HEK293T (cell line): ENCODE measurements around the gene HELT.

ENCODE experiments used
- CTCF ChIA-PET: fragments of 350-600 bp; formaldehyde crosslinking; extraction: SDS; loops from one replicate; lab custom pipeline; 2021; ENCODE audit warnings: antibody characterized with exemption, inconsistent platforms; lab: Yijun Ruan, JAX
- POLR2A ChIA-PET: fragments of 350-600 bp; formaldehyde crosslinking; extraction: SDS; loops from one replicate; lab custom pipeline; 2020; ENCODE audit warnings: antibody characterized with exemption, inconsistent platforms; lab: Yijun Ruan, JAX
- DNase-seq: peaks from one replicate; pipeline ENCODE4 v3.0.0; 2012; ENCODE audit warnings: mixed read lengths; ENCODE audit errors: extremely low spot score
- ARNT ChIP-seq: fragments of 450-650 bp; IDR thresholded peaks from 2 replicates; pipeline ENCODE4 v1.6.1; 2017; ENCODE audit warnings: mild to moderate bottlenecking
- BHLHE40 ChIP-seq: fragments of 450-650 bp; IDR thresholded peaks from 2 replicates; pipeline ENCODE4 v1.6.1; 2016; ENCODE audit warnings: mild to moderate bottlenecking, moderate library complexity, borderline replicate concordance
- CTBP1 ChIP-seq: fragments of 450-650 bp; IDR thresholded peaks from 2 replicates; pipeline ENCODE4 v1.6.1; 2016; ENCODE audit warnings: borderline replicate concordance
- ELF4 ChIP-seq: fragments of 450-650 bp; IDR thresholded peaks from 2 replicates; pipeline ENCODE4 v1.6.1; 2017; ENCODE audit warnings: antibody characterized with exemption
- FOXA1 ChIP-seq: fragments of 450-650 bp; IDR thresholded peaks from 2 replicates; pipeline ENCODE4 v1.6.1; 2016; ENCODE audit warnings: mild to moderate bottlenecking
- FOXK2 ChIP-seq: fragments of 450-650 bp; IDR thresholded peaks from 2 replicates; pipeline ENCODE4 v1.6.1; 2016; ENCODE audit warnings: mild to moderate bottlenecking
- FOXM1 ChIP-seq: fragments of 450-650 bp; IDR thresholded peaks from 2 replicates; pipeline ENCODE4 v1.6.1; 2017; ENCODE audit warnings: mild to moderate bottlenecking, borderline replicate concordance
- HDGF ChIP-seq: fragments of 450-650 bp; IDR thresholded peaks from 2 replicates; pipeline ENCODE4 v1.6.1; 2017; ENCODE audit warnings: antibody characterized with exemption, borderline replicate concordance
- L3MBTL2 ChIP-seq: fragments of 450-650 bp; conservative IDR thresholded peaks from 2 replicates; pipeline ENCODE4 v1.6.1; 2016; ENCODE audit warnings: mild to moderate bottlenecking
- LEF1 ChIP-seq: fragments of 450-650 bp; IDR thresholded peaks from 2 replicates; pipeline ENCODE4 v1.6.1; 2017; ENCODE audit warnings: mild to moderate bottlenecking, borderline replicate concordance
- NFRKB ChIP-seq: fragments of 450-650 bp; IDR thresholded peaks from 2 replicates; pipeline ENCODE4 v1.6.1; 2016; ENCODE audit warnings: mild to moderate bottlenecking, moderate library complexity
- SP1 ChIP-seq: fragments of 450-650 bp; IDR thresholded peaks from 2 replicates; pipeline ENCODE4 v1.6.1; 2017
- SUZ12 ChIP-seq: fragments of 450-650 bp; IDR thresholded peaks from 2 replicates; pipeline ENCODE4 v1.6.1; 2016; ENCODE audit warnings: mild to moderate bottlenecking
- TARDBP ChIP-seq: fragments of 450-650 bp; IDR thresholded peaks from 2 replicates; pipeline ENCODE4 v1.6.1; 2016
- ZNF384 ChIP-seq: fragments of 450-650 bp; IDR thresholded peaks from 2 replicates; pipeline ENCODE4 v1.6.1; 2016
- TF ChIP-seq, protein P1 (sequence below): fragments of 450-650 bp; IDR thresholded peaks from 2 replicates; pipeline ENCODE4 v1.6.1; 2016

Gene HELT

DNA sequence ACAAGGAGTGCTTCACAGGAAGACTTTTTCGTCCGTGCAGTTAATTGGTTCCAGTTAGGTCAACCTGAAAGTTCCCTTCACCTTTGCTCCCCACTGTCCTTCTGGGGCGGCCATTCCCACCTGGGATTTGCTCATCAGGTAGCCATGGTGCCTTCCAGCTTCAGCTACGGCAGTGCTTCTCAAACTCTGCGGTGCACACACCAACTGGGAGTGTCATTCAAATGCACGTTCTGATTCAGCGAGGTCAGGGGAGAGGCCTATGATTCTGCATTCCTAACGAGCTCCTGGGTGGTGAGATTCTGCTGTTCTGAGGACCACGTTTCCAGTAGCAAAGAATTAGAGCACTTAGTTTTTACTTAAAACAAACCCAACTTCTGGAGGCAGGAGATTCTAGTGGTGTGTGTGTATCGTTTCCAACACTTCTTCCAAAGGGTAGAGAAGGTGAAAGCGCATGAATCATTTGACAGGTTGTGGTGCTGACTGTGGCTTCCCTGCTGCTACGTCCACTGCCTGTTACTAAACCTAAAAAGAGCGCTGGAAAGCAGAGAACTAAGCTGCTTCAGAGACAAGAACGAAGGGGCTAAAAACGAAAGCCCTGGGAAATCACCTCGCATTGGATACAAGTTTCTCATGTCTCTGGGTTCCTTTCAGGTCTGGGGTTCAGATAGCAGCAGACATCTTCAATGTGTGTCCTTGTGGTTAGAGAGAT lies 4.7 kb upstream of the HELT start:
- no peak for DNase-seq
- CTCF ChIA-PET = no interaction called here
- POLR2A ChIA-PET = interaction anchor here (1.2 kb wide), 1 partner anchor 8 kb away, joined by 3 read pairs; no protein-coding TSS in a partner anchor
- TF ChIP-seq SUZ12 (no peak), ZNF384 (no peak), FOXK2 (no peak), LEF1 (no peak), NFRKB (no peak), SP1 (no peak), FOXM1 (no peak), L3MBTL2 (no peak), HDGF (no peak), ELF4 (no peak), BHLHE40 (no peak), CTBP1 (no peak)
- TF ChIP-seq, protein P1, sequence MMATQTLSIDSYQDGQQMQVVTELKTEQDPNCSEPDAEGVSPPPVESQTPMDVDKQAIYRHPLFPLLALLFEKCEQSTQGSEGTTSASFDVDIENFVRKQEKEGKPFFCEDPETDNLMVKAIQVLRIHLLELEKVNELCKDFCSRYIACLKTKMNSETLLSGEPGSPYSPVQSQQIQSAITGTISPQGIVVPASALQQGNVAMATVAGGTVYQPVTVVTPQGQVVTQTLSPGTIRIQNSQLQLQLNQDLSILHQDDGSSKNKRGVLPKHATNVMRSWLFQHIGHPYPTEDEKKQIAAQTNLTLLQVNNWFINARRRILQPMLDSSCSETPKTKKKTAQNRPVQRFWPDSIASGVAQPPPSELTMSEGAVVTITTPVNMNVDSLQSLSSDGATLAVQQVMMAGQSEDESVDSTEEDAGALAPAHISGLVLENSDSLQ = no peak

DNA sequence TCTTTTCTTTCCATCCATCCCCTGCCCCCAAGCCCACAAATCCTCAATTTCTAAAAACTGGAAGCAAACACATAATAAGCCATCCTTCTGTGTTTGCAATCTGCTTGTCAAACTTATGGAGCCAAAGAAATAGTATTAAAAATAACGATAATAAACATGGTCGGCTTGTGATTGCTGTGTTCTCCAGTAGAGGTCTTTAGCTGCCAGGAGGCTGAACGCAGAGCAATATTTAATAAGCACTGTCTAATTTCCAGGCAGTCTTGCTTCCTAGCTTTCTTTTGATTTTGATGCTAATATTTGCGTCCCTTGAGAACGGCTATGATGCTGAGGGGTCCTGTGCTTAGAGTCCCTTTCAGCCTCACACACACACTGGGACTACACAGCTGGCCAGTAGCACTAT lies 3.2 kb upstream of the HELT start:
- no peak for DNase-seq
- TF ChIP-seq L3MBTL2 = no peak
- no peak for TF ChIP-seq ZNF384
- TF ChIP-seq HDGF = no peak
- TF ChIP-seq TARDBP = no peak
- TF ChIP-seq LEF1 = no peak
- no peak for TF ChIP-seq ARNT
- no peak for TF ChIP-seq SP1
- no peak for TF ChIP-seq CTBP1
- no peak for TF ChIP-seq FOXM1
- no peak for TF ChIP-seq BHLHE40
- no peak for TF ChIP-seq FOXK2
- ChIA-PET CTCF (interaction anchor here (1.7 kb wide), 1 partner anchor 10 kb away, joined by 7 read pairs; no protein-coding TSS in a partner anchor), POLR2A (no interaction called here)

DNA sequence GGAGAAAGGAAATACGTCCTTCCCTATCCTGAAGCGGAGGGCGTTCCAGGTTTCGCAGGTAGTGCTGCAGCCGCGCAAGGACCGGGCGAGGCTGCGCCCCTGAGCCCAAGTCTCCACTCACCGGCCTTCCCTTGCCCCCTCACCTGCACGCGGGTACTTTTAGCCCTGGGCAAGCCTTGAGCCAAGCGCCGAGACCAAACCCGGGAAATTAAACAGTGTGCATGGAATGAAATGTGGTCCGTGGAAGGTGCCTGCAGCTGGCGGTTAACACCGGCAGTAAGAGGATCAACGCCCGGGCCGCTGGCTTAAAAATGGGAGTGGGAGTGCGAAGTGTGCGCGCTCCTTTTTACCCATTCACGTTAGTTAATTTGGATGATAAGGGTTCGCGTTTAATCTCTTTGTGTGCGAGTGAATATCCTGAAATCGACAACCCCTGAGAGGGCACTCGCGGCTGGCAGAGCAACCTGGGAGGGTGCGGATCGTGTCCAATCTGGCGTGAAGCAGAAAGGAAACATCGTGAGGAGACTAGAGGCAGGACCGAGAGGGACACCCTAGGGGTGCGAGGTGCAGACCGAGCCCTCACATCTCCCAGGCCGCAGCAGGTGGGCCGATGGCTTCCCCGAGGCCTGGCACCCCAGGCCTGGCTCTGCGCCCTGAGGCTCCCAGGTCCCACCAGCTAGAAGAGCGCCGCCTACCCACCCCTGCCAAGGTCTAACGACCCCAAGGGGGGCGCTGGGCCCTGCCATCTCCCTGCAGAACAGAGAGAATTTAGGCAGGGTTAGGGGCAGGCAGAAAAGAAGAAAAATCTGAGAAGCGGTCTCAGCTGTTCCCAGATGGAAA lies 2.0 kb upstream of the HELT start:
- POLR2A ChIA-PET = no interaction called here
- TF ChIP-seq L3MBTL2 (no peak), NFRKB (no peak), SP1 (no peak), ELF4 (no peak), HDGF (no peak), ZNF384 (no peak), SUZ12 (no peak), FOXK2 (no peak), FOXA1 (no peak), FOXM1 (no peak), TARDBP (no peak), LEF1 (no peak), BHLHE40 (no peak), ARNT (no peak), CTBP1 (no peak)
- TF ChIP-seq, protein P1 = no peak
- DNase-seq = no peak
- CTCF ChIA-PET = interaction anchor here (1.5 kb wide), 1 partner anchor 11 kb away, joined by 3 read pairs; no protein-coding TSS in a partner anchor

DNA sequence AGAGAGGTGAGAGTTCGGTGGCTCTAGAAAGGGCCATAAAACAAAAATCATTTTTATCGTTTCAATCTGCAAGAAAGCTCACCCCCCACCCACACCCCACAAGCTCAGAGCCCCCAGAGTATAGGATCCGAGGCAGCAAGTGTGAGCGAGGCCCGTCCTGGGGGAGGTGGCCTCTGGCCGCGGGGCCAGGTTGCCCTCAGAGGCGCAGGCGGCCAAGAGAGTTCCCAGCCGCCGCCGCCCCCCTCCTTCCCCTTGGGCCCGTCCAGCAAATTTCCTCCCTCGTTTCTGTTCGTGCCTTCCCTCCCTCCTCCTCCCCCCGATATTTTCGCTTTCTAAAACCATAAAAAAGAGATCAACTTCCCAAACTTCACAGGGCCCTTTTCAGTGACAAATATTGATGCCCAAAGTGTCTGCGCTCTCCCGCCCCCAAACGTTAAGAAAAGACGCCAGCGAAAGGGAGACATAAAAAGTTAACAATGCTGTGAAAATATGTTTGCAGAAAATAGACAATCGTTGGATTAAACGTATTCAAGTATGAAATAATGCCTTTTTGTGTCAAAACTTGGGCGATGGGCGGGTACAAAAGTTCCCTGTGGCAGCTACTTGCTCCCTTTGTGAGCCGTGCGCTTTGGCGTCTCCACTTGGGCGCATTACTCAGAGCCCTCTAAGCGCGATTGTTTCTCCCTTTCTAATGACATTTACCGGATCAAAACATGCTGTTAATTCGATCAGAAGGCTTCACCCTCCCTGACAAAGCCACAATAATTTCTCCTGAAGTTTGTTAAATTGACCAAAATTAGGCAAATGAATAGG lies 1.1 kb upstream of the HELT start:
- TF ChIP-seq HDGF (no peak), ARNT (no peak), BHLHE40 (no peak), SUZ12 (no peak), ZNF384 (no peak), NFRKB (no peak)
- TF ChIP-seq, protein P1 = no peak
- ChIA-PET CTCF (interaction anchor here (1.5 kb wide), 1 partner anchor 12 kb away, joined by 3 read pairs; no protein-coding TSS in a partner anchor), POLR2A (no interaction called here)
- DNase-seq = no peak

DNA sequence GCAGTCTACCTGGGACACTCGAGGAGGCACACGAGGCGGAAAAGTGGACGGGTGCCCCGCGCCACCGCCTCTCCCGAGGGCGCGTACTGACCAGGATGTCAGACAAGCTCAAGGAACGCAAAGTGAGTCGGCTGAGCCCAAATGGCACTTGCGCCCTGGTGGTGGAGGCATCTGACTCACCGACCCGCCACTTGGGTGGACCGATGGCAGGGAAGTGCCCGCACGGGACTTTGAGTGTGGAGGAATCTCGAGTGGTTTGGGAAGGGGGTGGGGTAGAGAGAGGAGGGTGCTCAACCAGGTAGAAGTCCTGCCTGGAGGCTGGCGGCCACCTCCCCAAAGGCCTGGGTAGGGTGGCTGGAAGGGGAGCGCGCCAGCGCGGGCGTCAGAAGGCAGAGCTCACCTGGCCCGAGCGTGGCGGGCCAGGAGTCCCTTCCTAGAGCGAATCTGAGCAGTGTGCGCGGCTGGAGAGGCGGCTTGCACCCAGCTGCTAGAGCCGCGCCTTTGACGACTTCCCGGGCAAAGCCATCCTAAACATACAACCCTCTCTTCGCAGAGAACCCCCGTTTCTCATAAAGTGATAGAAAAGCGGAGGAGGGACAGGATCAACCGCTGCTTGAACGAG lies 655 bp downstream of the HELT start:
- TF ChIP-seq TARDBP (no peak), CTBP1 (no peak), FOXA1 (no peak), BHLHE40 (no peak), SP1 (no peak), FOXM1 (no peak), FOXK2 (no peak), LEF1 (no peak), ZNF384 (no peak), L3MBTL2 (no peak), ELF4 (no peak), NFRKB (no peak)
- TF ChIP-seq, protein P1 = no peak
- ChIA-PET CTCF (interaction anchor here (1.0 to 1.2 kb wide), 3 partner anchors 14 to 77 kb away, joined by 3 to 5 read pairs (median 4); no protein-coding TSS in a partner anchor), POLR2A (interaction anchor here (1.0 to 1.7 kb wide), 4 partner anchors 7 to 285 kb away, joined by 4 to 6 read pairs (median 4); partner anchors contain the start of genes CENPU and SLC25A4)
- no peak for DNase-seq
